HepG2 (cell line): ENCODE results near the gene RPS8. TPM values are rescaled to one million over a fixed set of nuclear protein-coding genes. Genes with fewer than 3 reads are reported as not detected.

Experiments
- DR1 ChIP-seq: sonication (generic); formaldehyde crosslinking; IDR thresholded peaks from 2 replicates; pipeline ENCODE4 v1.8.0; 2021; ENCODE audit warnings: mild to moderate bottlenecking, missing genetic modification reagents, inconsistent platforms
- IRF2 ChIP-seq: IDR thresholded peaks from 2 replicates; pipeline ENCODE4 v1.6.1; 2018; ENCODE audit warnings: missing genetic modification reagents, missing compliant biosample characterization
- NAIF1 ChIP-seq: sonication (generic); formaldehyde crosslinking; IDR thresholded peaks from 2 replicates; pipeline ENCODE4 v1.5.0; 2020; ENCODE audit warnings: mild to moderate bottlenecking, missing genetic modification reagents, borderline replicate concordance
- ZNF749 ChIP-seq: sonication (generic); formaldehyde crosslinking; IDR thresholded peaks from 2 replicates; pipeline ENCODE4 v1.8.0; 2022; ENCODE audit warnings: mild to moderate bottlenecking, missing genetic modification reagents, moderate library complexity, borderline replicate concordance
- ZNF816 ChIP-seq: sonication (generic); formaldehyde crosslinking; IDR thresholded peaks from 2 replicates; pipeline ENCODE4 v1.8.0; 2022; ENCODE audit warnings: missing genetic modification reagents, mild to moderate bottlenecking, borderline replicate concordance
- ZSCAN25 ChIP-seq: sonication (generic); formaldehyde crosslinking; IDR thresholded peaks from 2 replicates; pipeline ENCODE4 v1.8.0; 2022; ENCODE audit warnings: mild to moderate bottlenecking, missing genetic modification reagents
- polyA plus RNA-seq, 8 experiments: library from polyadenylated mRNA; depleted of rRNA in 3 of 8; stranded (reverse) in 7 of 8; unstranded in 1 of 8; fragments of >200 nt; fragmentation: Illumina TruSeq in 4 of 8; extraction: Trizol in 4 of 8; gene quantifications; 2 replicates each; pipeline versions ENCODE4 v1.2.1 to v1.2.3, GENCODE V29; 2011 to 2016; ENCODE audit warnings: low read depth in 4 of 8, missing spikeins in 1 of 8, mixed read lengths in 1 of 8; ENCODE audit not compliant: insufficient read depth in 1 of 8
- total RNA-seq, 5 experiments: library from RNA; depleted of rRNA; stranded (reverse); fragments of >200 nt; fragmentation: Illumina TruSeq; extraction: Trizol; gene quantifications; 2 replicates each; pipeline ENCODE4 v1.2.3, GENCODE V29; 2016; ENCODE audit warnings: low read depth in 1 of 5
- TF ChIP-seq, protein P1 (sequence below): sonication (generic); formaldehyde crosslinking; IDR thresholded peaks from 2 replicates; pipeline ENCODE4 v1.4.0; 2020; ENCODE audit warnings: missing genetic modification reagents, borderline replicate concordance
- TF ChIP-seq, protein P2 (sequence below): sonication (generic); formaldehyde crosslinking; IDR thresholded peaks from 2 replicates; pipeline ENCODE4 v1.4.0; 2020; ENCODE audit warnings: mild to moderate bottlenecking, missing genetic modification reagents
- TF ChIP-seq, protein P3 (sequence below): sonication (generic); formaldehyde crosslinking; IDR thresholded peaks from 2 replicates; pipeline ENCODE4 v1.4.0; 2020; ENCODE audit warnings: low read depth, missing genetic modification reagents

The RPS8 gene
- total and polyA plus RNA-seq, 2 of the 13 experiments (the other 11 are each of a cell fraction or from before 2014, with no cell fraction given): 2,628 to 2,822 TPM

DNA sequence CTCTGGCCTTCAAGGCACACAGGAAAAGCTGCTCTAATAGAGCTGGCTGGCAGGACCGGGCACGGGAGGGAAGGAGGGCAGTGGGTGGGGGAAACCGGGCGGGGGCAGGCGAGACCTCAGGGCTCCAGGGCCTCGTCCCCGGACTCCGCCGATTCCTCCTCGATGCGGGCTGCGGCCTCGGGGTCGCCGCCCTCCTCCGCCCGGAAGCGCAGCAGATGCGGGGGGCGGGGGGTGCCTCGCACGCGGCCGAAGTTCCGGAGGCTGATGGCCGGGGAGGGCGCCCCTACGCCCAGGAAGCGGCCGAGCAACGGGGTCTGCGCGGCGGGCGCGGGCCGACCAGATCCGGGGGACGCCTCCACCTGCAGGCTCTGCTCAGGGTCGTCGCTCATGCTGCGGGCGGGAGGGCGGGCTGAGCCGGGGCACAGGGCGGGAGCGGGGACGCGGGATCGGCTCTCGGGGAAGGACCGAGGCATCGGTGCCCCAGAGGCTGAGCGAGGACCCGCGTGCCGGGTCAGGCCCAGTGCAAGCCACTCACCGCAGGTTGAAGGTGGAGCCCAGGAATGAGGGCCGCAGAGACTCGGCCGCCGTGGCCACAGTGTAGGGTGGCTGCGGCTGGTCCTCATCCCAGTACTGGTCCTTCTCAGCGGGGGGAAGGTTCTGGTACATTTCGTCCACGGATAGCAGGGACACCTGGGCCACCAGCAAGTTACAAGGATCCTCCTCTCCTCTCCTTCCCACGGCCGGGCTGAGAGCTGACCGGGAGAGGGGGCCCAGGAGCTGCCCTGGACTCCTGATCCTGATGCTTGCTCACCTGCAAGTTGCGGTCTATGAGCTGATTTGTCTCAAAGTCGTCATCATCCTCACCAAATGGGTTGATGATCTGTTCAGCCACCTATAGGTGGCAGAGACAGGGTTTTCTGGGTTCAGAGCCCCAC, 9.0 kb downstream of the RPS8 start (continued):
- TF ChIP-seq, protein P1, sequence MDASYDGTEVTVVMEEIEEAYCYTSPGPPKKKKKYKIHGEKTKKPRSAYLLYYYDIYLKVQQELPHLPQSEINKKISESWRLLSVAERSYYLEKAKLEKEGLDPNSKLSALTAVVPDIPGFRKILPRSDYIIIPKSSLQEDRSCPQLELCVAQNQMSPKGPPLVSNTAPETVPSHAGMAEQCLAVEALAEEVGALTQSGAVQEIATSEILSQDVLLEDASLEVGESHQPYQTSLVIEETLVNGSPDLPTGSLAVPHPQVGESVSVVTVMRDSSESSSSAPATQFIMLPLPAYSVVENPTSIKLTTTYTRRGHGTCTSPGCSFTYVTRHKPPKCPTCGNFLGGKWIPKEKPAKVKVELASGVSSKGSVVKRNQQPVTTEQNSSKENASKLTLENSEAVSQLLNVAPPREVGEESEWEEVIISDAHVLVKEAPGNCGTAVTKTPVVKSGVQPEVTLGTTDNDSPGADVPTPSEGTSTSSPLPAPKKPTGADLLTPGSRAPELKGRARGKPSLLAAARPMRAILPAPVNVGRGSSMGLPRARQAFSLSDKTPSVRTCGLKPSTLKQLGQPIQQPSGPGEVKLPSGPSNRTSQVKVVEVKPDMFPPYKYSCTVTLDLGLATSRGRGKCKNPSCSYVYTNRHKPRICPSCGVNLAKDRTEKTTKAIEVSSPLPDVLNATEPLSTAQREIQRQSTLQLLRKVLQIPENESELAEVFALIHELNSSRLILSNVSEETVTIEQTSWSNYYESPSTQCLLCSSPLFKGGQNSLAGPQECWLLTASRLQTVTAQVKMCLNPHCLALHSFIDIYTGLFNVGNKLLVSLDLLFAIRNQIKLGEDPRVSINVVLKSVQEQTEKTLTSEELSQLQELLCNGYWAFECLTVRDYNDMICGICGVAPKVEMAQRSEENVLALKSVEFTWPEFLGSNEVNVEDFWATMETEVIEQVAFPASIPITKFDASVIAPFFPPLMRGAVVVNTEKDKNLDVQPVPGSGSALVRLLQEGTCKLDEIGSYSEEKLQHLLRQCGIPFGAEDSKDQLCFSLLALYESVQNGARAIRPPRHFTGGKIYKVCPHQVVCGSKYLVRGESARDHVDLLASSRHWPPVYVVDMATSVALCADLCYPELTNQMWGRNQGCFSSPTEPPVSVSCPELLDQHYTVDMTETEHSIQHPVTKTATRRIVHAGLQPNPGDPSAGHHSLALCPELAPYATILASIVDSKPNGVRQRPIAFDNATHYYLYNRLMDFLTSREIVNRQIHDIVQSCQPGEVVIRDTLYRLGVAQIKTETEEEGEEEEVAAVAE (CRISPR knock-in tag): no peak
- TF ChIP-seq ZNF816 (CRISPR knock-in tag) (no peak), NAIF1 (CRISPR knock-in tag) (no peak; the same call in 1 of the 2 replicates), IRF2 (CRISPR knock-in tag) (peak; percentile 53; the same call in 1 of the 2 replicates), ZNF749 (CRISPR knock-in tag) (0 out of 2 replicates have a peak, but pooled peaks have one; percentile 55), DR1 (CRISPR knock-in tag) (no peak), ZSCAN25 (peak; percentile 34; the same call in 1 of the 2 replicates)
- TF ChIP-seq, protein P2, sequence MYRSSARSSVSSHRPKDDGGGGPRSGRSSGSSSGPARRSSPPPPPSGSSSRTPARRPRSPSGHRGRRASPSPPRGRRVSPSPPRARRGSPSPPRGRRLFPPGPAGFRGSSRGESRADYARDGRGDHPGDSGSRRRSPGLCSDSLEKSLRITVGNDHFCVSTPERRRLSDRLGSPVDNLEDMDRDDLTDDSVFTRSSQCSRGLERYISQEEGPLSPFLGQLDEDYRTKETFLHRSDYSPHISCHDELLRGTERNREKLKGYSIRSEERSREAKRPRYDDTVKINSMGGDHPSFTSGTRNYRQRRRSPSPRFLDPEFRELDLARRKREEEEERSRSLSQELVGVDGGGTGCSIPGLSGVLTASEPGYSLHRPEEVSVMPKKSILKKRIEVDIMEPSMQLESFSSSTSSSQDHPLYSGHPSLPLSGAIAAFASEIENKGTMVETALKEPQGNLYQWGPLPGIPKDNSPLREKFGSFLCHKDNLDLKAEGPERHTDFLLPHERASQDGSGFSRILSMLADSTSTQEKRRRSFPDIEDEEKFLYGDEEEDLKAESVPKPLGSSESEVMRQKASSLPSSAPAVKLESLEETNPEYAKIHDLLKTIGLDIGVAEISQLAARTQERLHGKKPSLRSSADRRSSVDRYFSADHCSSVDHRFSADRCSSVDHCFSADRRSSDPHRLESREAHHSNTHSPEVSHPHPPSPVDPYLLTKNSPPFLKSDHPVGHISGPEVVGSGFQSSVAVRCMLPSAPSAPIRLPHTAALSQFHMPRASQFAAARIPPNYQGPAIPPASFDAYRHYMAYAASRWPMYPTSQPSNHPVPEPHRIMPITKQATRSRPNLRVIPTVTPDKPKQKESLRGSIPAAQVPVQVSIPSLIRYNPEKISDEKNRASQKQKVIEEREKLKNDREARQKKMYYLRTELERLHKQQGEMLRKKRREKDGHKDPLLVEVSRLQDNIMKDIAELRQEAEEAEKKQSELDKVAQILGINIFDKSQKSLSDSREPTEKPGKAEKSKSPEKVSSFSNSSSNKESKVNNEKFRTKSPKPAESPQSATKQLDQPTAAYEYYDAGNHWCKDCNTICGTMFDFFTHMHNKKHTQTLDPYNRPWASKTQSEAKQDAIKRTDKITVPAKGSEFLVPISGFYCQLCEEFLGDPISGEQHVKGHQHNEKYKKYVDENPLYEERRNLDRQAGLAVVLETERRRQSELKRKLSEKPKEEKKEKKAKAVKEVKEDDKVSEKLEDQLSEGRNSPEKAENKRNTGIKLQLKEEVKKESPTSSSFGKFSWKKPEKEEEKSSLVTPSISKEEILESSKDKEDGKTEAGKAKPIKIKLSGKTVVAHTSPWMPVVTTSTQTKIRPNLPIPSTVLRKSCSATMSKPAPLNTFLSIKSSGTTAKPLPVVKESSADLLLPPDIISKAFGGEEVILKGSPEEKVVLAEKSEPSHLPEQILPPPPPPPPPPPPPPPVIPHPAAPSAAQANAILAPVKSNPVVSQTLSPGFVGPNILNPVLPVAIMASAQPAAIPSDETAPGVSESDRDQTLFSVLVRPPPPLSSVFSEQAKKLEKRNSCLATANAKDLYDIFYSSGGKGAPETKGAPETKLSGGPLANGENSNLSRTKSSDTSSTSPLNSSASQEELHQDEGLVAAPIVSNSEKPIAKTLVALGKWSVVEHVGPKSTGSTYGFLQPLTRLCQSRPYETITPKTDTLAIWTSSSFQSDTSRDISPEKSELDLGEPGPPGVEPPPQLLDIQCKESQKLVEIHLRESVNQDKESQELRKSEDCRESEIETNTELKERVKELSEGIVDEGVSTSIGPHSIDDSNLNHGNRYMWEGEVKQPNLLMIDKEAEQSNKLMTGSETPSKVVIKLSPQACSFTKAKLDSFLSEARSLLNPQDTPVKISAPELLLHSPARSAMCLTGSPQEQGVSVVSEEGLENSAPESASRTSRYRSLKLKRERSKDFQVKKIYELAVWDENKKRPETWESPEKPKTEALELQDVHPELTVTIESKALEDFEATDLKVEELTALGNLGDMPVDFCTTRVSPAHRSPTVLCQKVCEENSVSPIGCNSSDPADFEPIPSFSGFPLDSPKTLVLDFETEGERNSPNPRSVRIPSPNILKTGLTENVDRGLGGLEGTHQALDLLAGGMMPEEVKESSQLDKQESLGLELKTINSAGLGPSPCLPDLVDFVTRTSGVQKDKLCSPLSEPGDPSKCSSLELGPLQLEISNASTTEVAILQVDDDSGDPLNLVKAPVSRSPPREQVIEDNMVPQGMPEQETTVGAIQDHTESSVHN (CRISPR knock-in tag): no peak
- TF ChIP-seq, protein P3, sequence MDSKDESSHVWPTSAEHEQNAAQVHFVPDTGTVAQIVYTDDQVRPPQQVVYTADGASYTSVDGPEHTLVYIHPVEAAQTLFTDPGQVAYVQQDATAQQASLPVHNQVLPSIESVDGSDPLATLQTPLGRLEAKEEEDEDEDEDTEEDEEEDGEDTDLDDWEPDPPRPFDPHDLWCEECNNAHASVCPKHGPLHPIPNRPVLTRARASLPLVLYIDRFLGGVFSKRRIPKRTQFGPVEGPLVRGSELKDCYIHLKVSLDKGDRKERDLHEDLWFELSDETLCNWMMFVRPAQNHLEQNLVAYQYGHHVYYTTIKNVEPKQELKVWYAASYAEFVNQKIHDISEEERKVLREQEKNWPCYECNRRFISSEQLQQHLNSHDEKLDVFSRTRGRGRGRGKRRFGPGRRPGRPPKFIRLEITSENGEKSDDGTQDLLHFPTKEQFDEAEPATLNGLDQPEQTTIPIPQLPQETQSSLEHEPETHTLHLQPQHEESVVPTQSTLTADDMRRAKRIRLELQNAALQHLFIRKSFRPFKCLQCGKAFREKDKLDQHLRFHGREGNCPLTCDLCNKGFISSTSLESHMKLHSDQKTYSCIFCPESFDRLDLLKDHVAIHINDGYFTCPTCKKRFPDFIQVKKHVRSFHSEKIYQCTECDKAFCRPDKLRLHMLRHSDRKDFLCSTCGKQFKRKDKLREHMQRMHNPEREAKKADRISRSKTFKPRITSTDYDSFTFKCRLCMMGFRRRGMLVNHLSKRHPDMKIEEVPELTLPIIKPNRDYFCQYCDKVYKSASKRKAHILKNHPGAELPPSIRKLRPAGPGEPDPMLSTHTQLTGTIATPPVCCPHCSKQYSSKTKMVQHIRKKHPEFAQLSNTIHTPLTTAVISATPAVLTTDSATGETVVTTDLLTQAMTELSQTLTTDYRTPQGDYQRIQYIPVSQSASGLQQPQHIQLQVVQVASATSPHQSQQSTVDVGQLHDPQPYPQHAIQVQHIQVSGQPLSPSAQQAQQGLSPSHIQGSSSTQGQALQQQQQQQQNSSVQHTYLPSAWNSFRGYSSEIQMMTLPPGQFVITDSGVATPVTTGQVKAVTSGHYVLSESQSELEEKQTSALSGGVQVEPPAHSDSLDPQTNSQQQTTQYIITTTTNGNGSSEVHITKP (CRISPR knock-in tag): no peak
